C4-2B (cell line): Measurements from ENCODE around the gene CALHM1.

Experiments used
- ZFX ChIP-seq: fragments of 450-650 bp; IDR thresholded peaks from 2 replicates; pipeline ENCODE4 v1.6.1; 2017
- TF ChIP-seq, protein P1 (sequence below): fragments of 450-650 bp; conservative IDR thresholded peaks from 2 replicates; pipeline ENCODE4 v1.5.1; 2017; ENCODE audit warnings: mild to moderate bottlenecking

DNA sequence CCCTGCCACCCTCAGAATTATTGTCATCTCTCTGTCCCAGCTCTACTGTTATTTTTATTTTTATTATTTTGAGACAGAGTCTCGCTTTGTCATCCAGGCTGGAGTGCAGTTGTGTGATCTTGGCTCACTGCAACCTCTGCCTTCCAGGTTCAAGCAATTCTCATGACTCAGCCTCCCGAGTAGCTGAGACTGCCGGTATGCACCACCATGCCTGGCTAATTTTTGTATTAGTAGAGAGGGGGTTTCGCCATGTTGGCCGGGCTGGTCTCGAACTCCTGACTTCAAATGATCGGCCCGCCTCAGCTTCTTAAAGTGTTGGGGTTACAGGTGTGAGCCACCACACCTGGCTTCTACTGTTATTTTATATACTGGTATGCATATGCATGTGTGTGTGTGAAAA lies 17.5 kb downstream of the CALHM1 start:
- TF ChIP-seq, protein P1, sequence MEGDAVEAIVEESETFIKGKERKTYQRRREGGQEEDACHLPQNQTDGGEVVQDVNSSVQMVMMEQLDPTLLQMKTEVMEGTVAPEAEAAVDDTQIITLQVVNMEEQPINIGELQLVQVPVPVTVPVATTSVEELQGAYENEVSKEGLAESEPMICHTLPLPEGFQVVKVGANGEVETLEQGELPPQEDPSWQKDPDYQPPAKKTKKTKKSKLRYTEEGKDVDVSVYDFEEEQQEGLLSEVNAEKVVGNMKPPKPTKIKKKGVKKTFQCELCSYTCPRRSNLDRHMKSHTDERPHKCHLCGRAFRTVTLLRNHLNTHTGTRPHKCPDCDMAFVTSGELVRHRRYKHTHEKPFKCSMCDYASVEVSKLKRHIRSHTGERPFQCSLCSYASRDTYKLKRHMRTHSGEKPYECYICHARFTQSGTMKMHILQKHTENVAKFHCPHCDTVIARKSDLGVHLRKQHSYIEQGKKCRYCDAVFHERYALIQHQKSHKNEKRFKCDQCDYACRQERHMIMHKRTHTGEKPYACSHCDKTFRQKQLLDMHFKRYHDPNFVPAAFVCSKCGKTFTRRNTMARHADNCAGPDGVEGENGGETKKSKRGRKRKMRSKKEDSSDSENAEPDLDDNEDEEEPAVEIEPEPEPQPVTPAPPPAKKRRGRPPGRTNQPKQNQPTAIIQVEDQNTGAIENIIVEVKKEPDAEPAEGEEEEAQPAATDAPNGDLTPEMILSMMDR = no peak
- no peak for TF ChIP-seq ZFX
